PC-3 (cell line): Measurements from ENCODE around the gene TMX2. TPM values are rescaled to one million over a fixed set of nuclear protein-coding genes. Genes with fewer than 3 reads are reported as not detected.

Source experiments
- ATAC-seq: fragments of 200-7000 bp; cut with Tn5 transposase; 2 replicates; pipeline ENCODE4 v1.9.1; 2020; ENCODE audit warnings: mild to moderate bottlenecking, moderate library complexity
- BruUV-seq: library from RNA; stranded (reverse); fragments of 400-500 nt; replicated peaks from 2 replicates; lab custom pipeline; 2021; lab: Mats Ljungman, UMichigan
- CTCF ChIA-PET: fragments of 300-600 bp; sonication (Branson Sonifier 250); formaldehyde crosslinking; loops from one replicate; lab custom pipeline; 2022; ENCODE audit warnings: antibody characterized with exemption; lab: Charles Lee
- POLR2A ChIA-PET: fragments of 300-600 bp; sonication (Branson Sonifier 250); formaldehyde crosslinking; loops from one replicate; lab custom pipeline; 2022; ENCODE audit warnings: antibody characterized with exemption; ENCODE audit not compliant: unreplicated experiment; lab: Charles Lee
- DNase-seq: peaks from one replicate; pipeline ENCODE4 v3.0.0-alpha.2; 2015
- H2AFZ ChIP-seq: fragments of 300-600 bp; sonication (generic); 2 replicates; pipeline ENCODE4 v1.6.0; 2016; ENCODE audit warnings: antibody characterized with exemption, low read length
- H3F3A ChIP-seq: fragments of 300-600 bp; sonication (generic); one replicate; pipeline ENCODE4 v1.6.0; 2017; ENCODE audit warnings: antibody characterized with exemption, low read length, control low read depth, mild to moderate bottlenecking; ENCODE audit not compliant: unreplicated experiment
- H3K27ac ChIP-seq: fragments of 300-600 bp; sonication (generic); 2 replicates; pipeline ENCODE4 v1.5.1; 2016; ENCODE audit warnings: mild to moderate bottlenecking, low read length
- H3K27me3 ChIP-seq: fragments of 300-600 bp; sonication (generic); 2 replicates; pipeline ENCODE4 v1.6.1; 2016; ENCODE audit warnings: low read length, mixed read lengths
- H3K36me3 ChIP-seq: fragments of 300-600 bp; sonication (generic); 2 replicates; pipeline ENCODE4 v1.6.1; 2016; ENCODE audit warnings: low read depth, mixed run types, low read length, mixed read lengths
- H3K4me1 ChIP-seq: fragments of 300-600 bp; sonication (generic); 2 replicates; pipeline ENCODE4 v1.5.1; 2016; ENCODE audit warnings: low read length; ENCODE audit not compliant: insufficient read depth
- H3K4me2 ChIP-seq: fragments of 300-600 bp; sonication (generic); 2 replicates; pipeline ENCODE4 v1.6.0; 2016; ENCODE audit warnings: low read length
- H3K4me3 ChIP-seq: fragments of 300-600 bp; sonication (generic); 2 replicates; pipeline ENCODE4 v1.5.1; 2016; ENCODE audit warnings: mild to moderate bottlenecking, low read length, mixed read lengths
- H3K79me2 ChIP-seq: fragments of 300-600 bp; sonication (generic); 2 replicates; pipeline ENCODE4 v1.6.1; 2017; ENCODE audit warnings: low read length, mixed read lengths
- H3K9ac ChIP-seq: fragments of 300-600 bp; sonication (generic); 2 replicates; pipeline ENCODE4 v1.6.0; 2016; ENCODE audit warnings: mild to moderate bottlenecking, low read length
- H3K9me2 ChIP-seq: fragments of 300-600 bp; sonication (generic); replicated peaks from 2 replicates; pipeline ENCODE4 v1.6.1; 2016; ENCODE audit warnings: mixed run types, low read length, mixed read lengths
- H3K9me3 ChIP-seq: fragments of 300-600 bp; sonication (generic); 2 replicates; pipeline ENCODE4 v1.6.1; 2016; ENCODE audit warnings: low read length, mixed read lengths
- H4K20me1 ChIP-seq: fragments of 300-600 bp; sonication (generic); 2 replicates; pipeline ENCODE4 v1.6.1; 2016; ENCODE audit warnings: low read length, mixed read lengths
- EZH2 ChIP-seq: fragments of 300-600 bp; sonication (generic); IDR thresholded peaks from one replicate; pipeline ENCODE4 v1.6.1; 2017; ENCODE audit warnings: antibody characterized with exemption, mild to moderate bottlenecking, low read length; ENCODE audit not compliant: unreplicated experiment
- EZH2phosphoT487 ChIP-seq: fragments of 300-600 bp; sonication (generic); IDR thresholded peaks from 2 replicates; pipeline ENCODE4 v1.6.1; 2018; ENCODE audit warnings: mild to moderate bottlenecking, antibody characterized with exemption, low read length, borderline replicate concordance
- intact Hi-C: fragments of 100-400 bp; cut with micrococcal nuclease; formaldehyde crosslinking; loops from 2 replicates; pipeline ENCODE4 v1.9.0; 2023
- total RNA-seq: library from RNA; depleted of rRNA; stranded (reverse); fragments of >200 nt; gene quantifications from 2 replicates; pipeline ENCODE4 v1.2.3, GENCODE V29; 2014
- TF ChIP-seq, protein P1 (sequence below): fragments of 300-600 bp; sonication (generic); conservative IDR thresholded peaks from 2 replicates; pipeline ENCODE4 v1.5.1; 2017; ENCODE audit warnings: antibody characterized with exemption, low read depth, mild to moderate bottlenecking, low read length

Gene TMX2
- total RNA-seq, 1 experiment from 2014 or later = 241 TPM

DNA sequence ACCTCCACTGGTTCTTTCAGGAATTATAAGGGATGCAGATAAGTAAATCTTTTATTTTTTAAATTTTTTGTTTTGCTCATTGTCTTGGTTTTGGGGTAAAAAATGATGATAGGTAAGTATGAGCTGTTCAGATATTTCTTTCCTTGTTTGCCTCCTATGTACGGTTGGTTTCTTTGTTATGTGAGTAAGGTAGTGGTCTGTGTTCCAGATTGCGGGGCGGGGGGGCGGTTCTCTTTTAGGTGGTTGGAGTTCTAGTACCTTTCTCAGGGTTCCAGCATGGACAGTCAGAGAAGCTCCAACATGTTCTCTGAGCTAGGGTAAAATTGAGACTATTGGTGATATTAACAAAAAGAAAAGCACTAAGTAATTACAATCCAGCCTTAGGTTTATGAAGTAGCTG is 51.6 kb downstream of the TMX2 start:
- DNase-seq (no peak), ATAC-seq (no peak)
- H2AFZ ChIP-seq = no peak overlapping the region
- CTCF ChIA-PET = interaction anchor here (2.3 kb wide), 1 partner anchor 37 kb away, joined by 12 read pairs; no protein-coding TSS in a partner anchor
- peak overlapping the region; percentile 79 for H3K4me3 ChIP-seq
- H3K4me1 ChIP-seq = peaks cover 26% of the 10 kb centered on the region
- H3K36me3 ChIP-seq = no peaks in the 10 kb centered on the region; the same call in 1 of the 2 replicates
- peak overlapping the region; percentile 84 for H3K4me2 ChIP-seq
- H3K9me3 ChIP-seq = no peaks in the 10 kb centered on the region
- H3F3A ChIP-seq = no peaks in the 10 kb centered on the region
- no TSS peak for BruUV-seq
- intact Hi-C loops = loop anchor here (5.0 kb wide), 2 partner anchors 628 to 748 kb away; no protein-coding TSS in a partner anchor
- H3K79me2 ChIP-seq = peaks cover 75% of the 10 kb centered on the region
- no peaks in the 10 kb centered on the region for H3K9me2 ChIP-seq
- peak overlapping the region; percentile 91 for H3K9ac ChIP-seq
- POLR2A ChIA-PET = interaction anchor here (3.9 kb wide), 1 partner anchor 15 kb away, joined by 39 read pairs; no protein-coding TSS in a partner anchor
- H3K27ac ChIP-seq = no peak overlapping the region
- no peaks in the 10 kb centered on the region for H3K27me3 ChIP-seq
- peaks cover 46% of the 10 kb centered on the region for H4K20me1 ChIP-seq
- TF ChIP-seq EZH2phosphoT487 = no peak
- TF ChIP-seq EZH2 = no peak
- TF ChIP-seq, protein P1, sequence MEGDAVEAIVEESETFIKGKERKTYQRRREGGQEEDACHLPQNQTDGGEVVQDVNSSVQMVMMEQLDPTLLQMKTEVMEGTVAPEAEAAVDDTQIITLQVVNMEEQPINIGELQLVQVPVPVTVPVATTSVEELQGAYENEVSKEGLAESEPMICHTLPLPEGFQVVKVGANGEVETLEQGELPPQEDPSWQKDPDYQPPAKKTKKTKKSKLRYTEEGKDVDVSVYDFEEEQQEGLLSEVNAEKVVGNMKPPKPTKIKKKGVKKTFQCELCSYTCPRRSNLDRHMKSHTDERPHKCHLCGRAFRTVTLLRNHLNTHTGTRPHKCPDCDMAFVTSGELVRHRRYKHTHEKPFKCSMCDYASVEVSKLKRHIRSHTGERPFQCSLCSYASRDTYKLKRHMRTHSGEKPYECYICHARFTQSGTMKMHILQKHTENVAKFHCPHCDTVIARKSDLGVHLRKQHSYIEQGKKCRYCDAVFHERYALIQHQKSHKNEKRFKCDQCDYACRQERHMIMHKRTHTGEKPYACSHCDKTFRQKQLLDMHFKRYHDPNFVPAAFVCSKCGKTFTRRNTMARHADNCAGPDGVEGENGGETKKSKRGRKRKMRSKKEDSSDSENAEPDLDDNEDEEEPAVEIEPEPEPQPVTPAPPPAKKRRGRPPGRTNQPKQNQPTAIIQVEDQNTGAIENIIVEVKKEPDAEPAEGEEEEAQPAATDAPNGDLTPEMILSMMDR = no peak

DNA sequence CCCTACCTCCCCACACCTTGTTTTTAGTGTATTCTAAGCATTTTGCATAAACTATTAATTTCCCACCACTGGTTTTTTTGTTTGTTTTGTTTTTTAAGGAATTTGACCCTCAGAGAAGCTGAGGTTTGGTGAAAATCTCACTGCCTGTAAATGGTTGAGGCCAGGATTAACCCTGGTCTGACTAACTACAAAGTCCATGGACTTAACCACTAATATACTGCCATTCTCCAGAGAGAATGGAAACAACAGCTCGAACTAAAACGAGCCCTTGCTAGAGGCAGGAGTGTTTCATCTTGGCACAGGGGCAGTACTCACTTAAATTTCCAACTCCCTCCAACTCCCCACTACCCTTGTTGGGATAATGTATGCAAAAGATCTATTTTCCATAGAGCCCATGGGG is 52.2 kb downstream of the TMX2 start:
- TF ChIP-seq, protein P1 = no peak
- TF ChIP-seq EZH2phosphoT487 = no peak
- no peak for TF ChIP-seq EZH2
- no peak overlapping the region for H2AFZ ChIP-seq
- H3K9me2 ChIP-seq = no peaks in the 10 kb centered on the region
- peaks cover 26% of the 10 kb centered on the region for H3K4me1 ChIP-seq
- no peaks in the 10 kb centered on the region for H3F3A ChIP-seq
- BruUV-seq = no TSS peak
- DNase-seq = no peak
- intact Hi-C loops = loop anchor here (5.0 kb wide), 2 partner anchors 628 to 748 kb away; no protein-coding TSS in a partner anchor
- no peaks in the 10 kb centered on the region for H3K27me3 ChIP-seq
- peak overlapping the region; percentile 79 for H3K4me3 ChIP-seq
- H4K20me1 ChIP-seq = peaks cover 49% of the 10 kb centered on the region
- peaks cover 80% of the 10 kb centered on the region for H3K79me2 ChIP-seq
- H3K4me2 ChIP-seq = peak overlapping the region; percentile 84
- CTCF ChIA-PET = interaction anchor here (2.3 kb wide), 1 partner anchor 36 kb away, joined by 12 read pairs; no protein-coding TSS in a partner anchor
- no peak for ATAC-seq
- no peak overlapping the region for H3K27ac ChIP-seq
- POLR2A ChIA-PET = interaction anchor here (3.9 kb wide), 1 partner anchor 14 kb away, joined by 39 read pairs; no protein-coding TSS in a partner anchor
- peak overlapping the region; percentile 91 for H3K9ac ChIP-seq
- H3K9me3 ChIP-seq = no peaks in the 10 kb centered on the region
- no peaks in the 10 kb centered on the region; the same call in 1 of the 2 replicates for H3K36me3 ChIP-seq

DNA sequence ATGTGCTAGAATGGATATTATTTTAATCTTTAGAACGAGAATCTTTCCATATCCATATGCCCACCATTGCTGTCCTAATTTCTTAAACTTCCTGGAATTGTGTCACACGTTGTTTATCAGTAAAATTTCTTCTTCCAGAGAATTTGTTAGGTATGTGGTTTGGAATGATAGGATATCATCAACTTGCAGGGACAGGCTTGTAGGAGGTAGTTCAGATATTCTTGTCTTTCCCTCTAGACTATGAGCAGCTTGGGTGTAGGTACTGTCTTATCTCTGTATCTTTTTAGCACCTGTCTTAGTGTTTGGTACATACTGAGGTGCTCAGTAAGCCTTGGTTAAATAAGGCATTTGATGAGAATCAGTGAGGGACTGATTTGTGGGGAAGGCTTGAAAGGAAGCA is 52.6 kb downstream of the TMX2 start:
- Histone ChIP-seq H3K27ac (no peak overlapping the region), H3K4me3 (peak overlapping the region; percentile 79), H2AFZ (no peak overlapping the region)

More for the DNA sequence above, 52.6 kb downstream of the TMX2 start:
- POLR2A ChIA-PET = interaction anchor here (0.5 kb wide), 1 partner anchor 23 kb away, joined by 3 read pairs; the partner anchor contains the start of gene SELENOH
- ATAC-seq = no peak
- peaks cover 52% of the 10 kb centered on the region for H4K20me1 ChIP-seq
- peaks cover 84% of the 10 kb centered on the region for H3K79me2 ChIP-seq
- H3K9me3 ChIP-seq = no peaks in the 10 kb centered on the region
- no peak for DNase-seq
- H3K4me2 ChIP-seq = peak overlapping the region; percentile 84
- H3K9me2 ChIP-seq = no peaks in the 10 kb centered on the region
- intact Hi-C loops = loop anchor here (5.0 kb wide), 2 partner anchors 627 to 747 kb away; no protein-coding TSS in a partner anchor
- H3K27me3 ChIP-seq = no peaks in the 10 kb centered on the region
- H3K9ac ChIP-seq = peak overlapping the region; percentile 91; the same call in 1 of the 2 replicates
- H3F3A ChIP-seq = no peaks in the 10 kb centered on the region
- H3K36me3 ChIP-seq = no peaks in the 10 kb centered on the region; the same call in 1 of the 2 replicates
- H3K4me1 ChIP-seq = peaks cover 26% of the 10 kb centered on the region
- no TSS peak for BruUV-seq
- CTCF ChIA-PET = no interaction called here
- TF ChIP-seq, protein P1 = no peak
- TF ChIP-seq EZH2phosphoT487 = no peak
- no peak for TF ChIP-seq EZH2
